PC-3 (cell line): ENCODE data around the gene GPR45. TPM values are rescaled to one million over a fixed set of nuclear protein-coding genes. Genes with fewer than 3 reads are reported as not detected.

Experiments used
- ATAC-seq: fragments of 200-7000 bp; cut with Tn5 transposase; 2 replicates; pipeline ENCODE4 v1.9.1; 2020; ENCODE audit warnings: mild to moderate bottlenecking, moderate library complexity
- BruUV-seq: library from RNA; stranded (reverse); fragments of 400-500 nt; replicated peaks from 2 replicates; lab custom pipeline; 2021; lab: Mats Ljungman, UMichigan
- CTCF ChIA-PET: fragments of 300-600 bp; sonication (Branson Sonifier 250); formaldehyde crosslinking; loops from one replicate; lab custom pipeline; 2022; ENCODE audit warnings: antibody characterized with exemption; lab: Charles Lee
- POLR2A ChIA-PET: fragments of 300-600 bp; sonication (Branson Sonifier 250); formaldehyde crosslinking; loops from one replicate; lab custom pipeline; 2022; ENCODE audit warnings: antibody characterized with exemption; ENCODE audit not compliant: unreplicated experiment; lab: Charles Lee
- DNase-seq: peaks from one replicate; pipeline ENCODE4 v3.0.0-alpha.2; 2015
- H2AFZ ChIP-seq: fragments of 300-600 bp; sonication (generic); 2 replicates; pipeline ENCODE4 v1.6.0; 2016; ENCODE audit warnings: antibody characterized with exemption, low read length
- H3F3A ChIP-seq: fragments of 300-600 bp; sonication (generic); one replicate; pipeline ENCODE4 v1.6.0; 2017; ENCODE audit warnings: antibody characterized with exemption, low read length, control low read depth, mild to moderate bottlenecking; ENCODE audit not compliant: unreplicated experiment
- H3K27ac ChIP-seq: fragments of 300-600 bp; sonication (generic); 2 replicates; pipeline ENCODE4 v1.5.1; 2016; ENCODE audit warnings: mild to moderate bottlenecking, low read length
- H3K27me3 ChIP-seq: fragments of 300-600 bp; sonication (generic); 2 replicates; pipeline ENCODE4 v1.6.1; 2016; ENCODE audit warnings: low read length, mixed read lengths
- H3K36me3 ChIP-seq: fragments of 300-600 bp; sonication (generic); 2 replicates; pipeline ENCODE4 v1.6.1; 2016; ENCODE audit warnings: low read depth, mixed run types, low read length, mixed read lengths
- H3K4me1 ChIP-seq: fragments of 300-600 bp; sonication (generic); 2 replicates; pipeline ENCODE4 v1.5.1; 2016; ENCODE audit warnings: low read length; ENCODE audit not compliant: insufficient read depth
- H3K4me2 ChIP-seq: fragments of 300-600 bp; sonication (generic); 2 replicates; pipeline ENCODE4 v1.6.0; 2016; ENCODE audit warnings: low read length
- H3K4me3 ChIP-seq: fragments of 300-600 bp; sonication (generic); 2 replicates; pipeline ENCODE4 v1.5.1; 2016; ENCODE audit warnings: mild to moderate bottlenecking, low read length, mixed read lengths
- H3K79me2 ChIP-seq: fragments of 300-600 bp; sonication (generic); 2 replicates; pipeline ENCODE4 v1.6.1; 2017; ENCODE audit warnings: low read length, mixed read lengths
- H3K9ac ChIP-seq: fragments of 300-600 bp; sonication (generic); 2 replicates; pipeline ENCODE4 v1.6.0; 2016; ENCODE audit warnings: mild to moderate bottlenecking, low read length
- H3K9me2 ChIP-seq: fragments of 300-600 bp; sonication (generic); replicated peaks from 2 replicates; pipeline ENCODE4 v1.6.1; 2016; ENCODE audit warnings: mixed run types, low read length, mixed read lengths
- H3K9me3 ChIP-seq: fragments of 300-600 bp; sonication (generic); 2 replicates; pipeline ENCODE4 v1.6.1; 2016; ENCODE audit warnings: low read length, mixed read lengths
- H4K20me1 ChIP-seq: fragments of 300-600 bp; sonication (generic); 2 replicates; pipeline ENCODE4 v1.6.1; 2016; ENCODE audit warnings: low read length, mixed read lengths
- CTCF ChIP-seq: fragments of 300-600 bp; sonication (generic); conservative IDR thresholded peaks from 2 replicates; pipeline ENCODE4 v1.5.1; 2017; ENCODE audit warnings: antibody characterized with exemption, low read depth, mild to moderate bottlenecking, low read length
- EZH2 ChIP-seq: fragments of 300-600 bp; sonication (generic); IDR thresholded peaks from one replicate; pipeline ENCODE4 v1.6.1; 2017; ENCODE audit warnings: antibody characterized with exemption, mild to moderate bottlenecking, low read length; ENCODE audit not compliant: unreplicated experiment
- EZH2phosphoT487 ChIP-seq: fragments of 300-600 bp; sonication (generic); IDR thresholded peaks from 2 replicates; pipeline ENCODE4 v1.6.1; 2018; ENCODE audit warnings: mild to moderate bottlenecking, antibody characterized with exemption, low read length, borderline replicate concordance
- intact Hi-C: fragments of 100-400 bp; cut with micrococcal nuclease; formaldehyde crosslinking; loops from 2 replicates; pipeline ENCODE4 v1.9.0; 2023
- total RNA-seq: library from RNA; depleted of rRNA; stranded (reverse); fragments of >200 nt; gene quantifications from 2 replicates; pipeline ENCODE4 v1.2.3, GENCODE V29; 2014

GPR45 gene
- total RNA-seq, 1 experiment from 2014 or later = not detected

- CTCF ChIA-PET = no interaction called here
- BruUV-seq = no TSS peak
Observed at GRCh38 chr2:105237045-105237765, 4.3 kb upstream of the GPR45 start.

DNA sequence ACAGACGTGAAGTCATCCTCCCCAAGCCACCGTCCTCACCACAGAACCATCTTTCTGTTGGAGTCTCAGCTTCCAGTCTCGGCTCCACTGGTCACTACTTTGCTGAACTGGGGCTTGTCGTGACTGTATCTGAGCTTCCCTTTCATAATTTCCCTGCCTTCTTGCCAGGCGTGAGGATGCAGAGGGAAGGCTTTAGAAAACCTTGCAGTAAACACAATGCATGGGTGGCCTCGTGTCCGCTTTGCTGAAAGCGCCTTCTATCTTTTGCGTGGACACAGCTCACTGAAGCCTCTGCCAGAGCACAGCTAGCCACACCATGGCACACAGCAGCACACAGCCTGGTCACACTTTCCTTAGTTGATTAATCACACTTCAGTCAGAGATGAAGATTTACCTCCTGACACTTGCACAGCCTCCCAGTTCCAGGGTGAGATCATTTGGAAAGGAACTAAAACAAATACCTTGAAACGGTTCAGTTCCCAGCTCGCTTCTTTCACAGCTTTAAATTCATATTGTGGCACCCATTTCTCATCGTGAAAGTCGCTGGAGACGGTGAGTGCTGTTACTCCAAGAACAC is 2.8 kb upstream of the GPR45 start:
- no peak for TF ChIP-seq CTCF
- no peak for TF ChIP-seq EZH2phosphoT487
- no peak for TF ChIP-seq EZH2
- no peak overlapping the region for H3K4me3 ChIP-seq
- H3K4me2 ChIP-seq = no peak overlapping the region
- no peak overlapping the region for H3K9ac ChIP-seq
- H2AFZ ChIP-seq = no peak overlapping the region
- no peaks in the 10 kb centered on the region for H3K9me3 ChIP-seq
- no peaks in the 10 kb centered on the region for H3K79me2 ChIP-seq
- no peaks in the 10 kb centered on the region for H3K9me2 ChIP-seq
- H3F3A ChIP-seq = no peaks in the 10 kb centered on the region
- H3K4me1 ChIP-seq = no peaks in the 10 kb centered on the region
- POLR2A ChIA-PET = no interaction called here
- H4K20me1 ChIP-seq = no peaks in the 10 kb centered on the region
- H3K27me3 ChIP-seq = no peaks in the 10 kb centered on the region
- intact Hi-C loops = no loop called here
- no peak for DNase-seq
- no TSS peak for BruUV-seq
- no peaks in the 10 kb centered on the region for H3K36me3 ChIP-seq
- CTCF ChIA-PET = interaction anchor here (0.6 kb wide), 1 partner anchor 924 kb away, joined by 5 read pairs; no protein-coding TSS in a partner anchor
- no peak for ATAC-seq
- no peak overlapping the region for H3K27ac ChIP-seq

More at GRCh38 chr2:105237045-105237765, 4.3 kb upstream of the GPR45 start:
- no peaks in the 10 kb centered on the region for H3K4me1 ChIP-seq
- H4K20me1 ChIP-seq = no peaks in the 10 kb centered on the region
- DNase-seq (no peak), ATAC-seq (no peak)
- H3K27me3 ChIP-seq = no peaks in the 10 kb centered on the region; the same call in 1 of the 2 replicates
- no peaks in the 10 kb centered on the region for H3F3A ChIP-seq
- H3K36me3 ChIP-seq = no peaks in the 10 kb centered on the region
- H3K9me3 ChIP-seq = no peaks in the 10 kb centered on the region
- no peak overlapping the region for H3K4me3 ChIP-seq
- no peaks in the 10 kb centered on the region for H3K9me2 ChIP-seq
- POLR2A ChIA-PET = no interaction called here
- H3K9ac ChIP-seq = no peak overlapping the region
- no peak overlapping the region for H3K27ac ChIP-seq
- no peak for TF ChIP-seq EZH2phosphoT487
- no peak for TF ChIP-seq CTCF
- no peak for TF ChIP-seq EZH2
- intact Hi-C loops = no loop called here
- 0 out of 2 replicates have a peak overlapping the region, but pooled peaks have one; percentile 43 for H2AFZ ChIP-seq
- no peak overlapping the region for H3K4me2 ChIP-seq
- H3K79me2 ChIP-seq = no peaks in the 10 kb centered on the region

DNA sequence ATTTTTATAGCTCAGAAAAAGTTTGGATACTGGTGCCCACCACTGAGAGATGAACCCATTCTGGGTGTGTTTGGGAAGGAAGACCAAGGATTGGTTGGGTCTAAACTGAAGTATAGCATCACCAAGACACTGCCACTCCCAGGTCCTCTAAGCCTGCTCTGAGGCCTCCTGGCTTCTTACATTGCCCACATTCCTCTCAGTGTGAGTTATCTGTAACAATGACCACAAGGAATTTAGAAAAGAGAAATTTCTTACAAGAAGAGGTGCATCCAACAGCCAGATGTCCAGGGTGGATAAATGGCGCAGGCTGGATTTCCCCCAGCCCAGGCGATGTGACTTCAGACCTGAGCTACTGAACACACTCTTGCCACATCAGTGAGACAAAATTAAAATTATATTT is 1.6 kb upstream of the GPR45 start:
- Histone ChIP-seq H3K4me2 (no peak overlapping the region), H3K4me1 (no peaks in the 10 kb centered on the region), H3F3A (no peaks in the 10 kb centered on the region), H2AFZ (no peak overlapping the region), H3K79me2 (no peaks in the 10 kb centered on the region), H3K9me3 (no peaks in the 10 kb centered on the region), H3K27ac (no peak overlapping the region), H3K9ac (no peak overlapping the region), H3K27me3 (no peaks in the 10 kb centered on the region), H3K9me2 (no peaks in the 10 kb centered on the region), H4K20me1 (no peaks in the 10 kb centered on the region), H3K4me3 (no peak overlapping the region), H3K36me3 (no peaks in the 10 kb centered on the region)
- ChIA-PET CTCF (no interaction called here), POLR2A (no interaction called here)
- peak; percentile 40 for DNase-seq
- BruUV-seq = no TSS peak
- no peak for TF ChIP-seq CTCF
- intact Hi-C loops = no loop called here
- no peak for ATAC-seq
